B cell (primary cell): ENCODE data around the gene TTYH3. TPM values are rescaled to one million over a fixed set of nuclear protein-coding genes. Genes with fewer than 3 reads are reported as not detected.

Experiments
- ATAC-seq: fragments of 200-7000 bp; cut with Tn5 transposase; one replicate; pipeline ENCODE4 v1.10.0; 2021; ENCODE audit warnings: low read depth, mild to moderate bottlenecking, moderate number of reproducible peaks, moderate library complexity
- CTCF ChIA-PET: fragments of 350-600 bp; sonication (Branson Sonifier 250); formaldehyde crosslinking; loops from one replicate; lab custom pipeline; 2021; ENCODE audit warnings: antibody characterized with exemption, inconsistent platforms; lab: Charles Lee
- POLR2A ChIA-PET: fragments of 350-600 bp; sonication (Branson Sonifier 250); formaldehyde crosslinking; loops from one replicate; lab custom pipeline; 2021; ENCODE audit warnings: antibody characterized with exemption; lab: Charles Lee
- DNase-seq: peaks from one replicate; pipeline ENCODE4 v3.0.0; 2013
- H2AFZ ChIP-seq: 2 replicates; pipeline ENCODE4 v1.6.1; 2012; ENCODE audit warnings: mild to moderate bottlenecking, low read depth, low read length; ENCODE audit not compliant: insufficient read depth, poor library complexity, severe bottlenecking
- H3K27ac ChIP-seq, 2 donors: 1 replicate in 1 of 2; 2 replicates in 1 of 2; pipeline ENCODE4 v1.5.1; 2012 to 2013; ENCODE audit warnings: low read length in 2 of 2, mild to moderate bottlenecking in 2 of 2, moderate library complexity in 1 of 2
- H3K27me3 ChIP-seq, 4 experiments: fragments of 200-600 bp in 1 of 4; sonication (generic) in 1 of 4; replicated peaks in 1 of 4; 1 replicate in 2 of 4; 2 replicates in 2 of 4; pipeline versions ENCODE4 v1.6.1 to v1.7.0; 2013 to 2016; ENCODE audit warnings: low read length in 3 of 4, mild to moderate bottlenecking in 2 of 4, mixed read lengths in 1 of 4, moderate library complexity in 1 of 4; ENCODE audit not compliant: insufficient read depth in 4 of 4, control insufficient read depth in 3 of 4; ENCODE audit errors: control extremely low read depth in 1 of 4
- H3K36me3 ChIP-seq, 2 experiments: replicated peaks in 1 of 2; 1 replicate in 1 of 2; 2 replicates in 1 of 2; pipeline versions ENCODE4 v1.6.1 to v1.7.1; 2013; ENCODE audit warnings: low read length in 1 of 2; ENCODE audit not compliant: insufficient read depth in 2 of 2, control insufficient read depth in 1 of 2; ENCODE audit errors: control extremely low read depth in 1 of 2, extremely low read depth in 1 of 2
- H3K4me1 ChIP-seq, 2 donors: fragments of 200-600 bp in 1 of 2; sonication (generic) in 1 of 2; 1 replicate in 1 of 2; 2 replicates in 1 of 2; pipeline versions ENCODE4 v1.5.1 to v1.6.1; 2013 to 2017; ENCODE audit warnings: low read length in 2 of 2; ENCODE audit not compliant: control insufficient read depth in 2 of 2, insufficient read depth in 2 of 2
- H3K4me2 ChIP-seq: replicated peaks from 2 replicates; pipeline ENCODE3; 2012; ENCODE audit warnings: mild to moderate bottlenecking, low read depth, low read length; ENCODE audit not compliant: poor library complexity, severe bottlenecking
- H3K4me3 ChIP-seq, 5 experiments: fragments of 200-600 bp in 1 of 5; sonication (generic) in 1 of 5; 1 replicate in 3 of 5; 2 replicates in 2 of 5; pipeline versions ENCODE4 v1.5.1 to v1.7.0; 2011 to 2016; ENCODE audit warnings: low read length in 4 of 5, mild to moderate bottlenecking in 4 of 5, low read depth in 2 of 5, control low read depth in 1 of 5, moderate library complexity in 1 of 5; ENCODE audit not compliant: insufficient read depth in 1 of 5; ENCODE audit errors: control extremely low read depth in 1 of 5, extremely low read depth in 1 of 5
- H3K79me2 ChIP-seq: fragments of 200-600 bp; sonication (generic); one replicate; pipeline ENCODE4 v1.6.0; 2016; ENCODE audit warnings: low read length; ENCODE audit not compliant: control insufficient read depth, insufficient read depth
- H3K9ac ChIP-seq: fragments of 200-600 bp; sonication (generic); 2 replicates; pipeline ENCODE4 v1.6.1; 2017; ENCODE audit warnings: mild to moderate bottlenecking, low read length, moderate library complexity
- H3K9me3 ChIP-seq, 3 donors: one replicate each; pipeline versions ENCODE4 v1.6.1 to v1.7.1; 2013; ENCODE audit warnings: low read length in 2 of 3; ENCODE audit not compliant: control insufficient read depth in 2 of 3, insufficient read depth in 1 of 3; ENCODE audit errors: control extremely low read depth in 1 of 3
- H4K20me1 ChIP-seq: 2 replicates; pipeline ENCODE4 v1.6.0; 2012; ENCODE audit warnings: mild to moderate bottlenecking, low read length; ENCODE audit not compliant: insufficient read depth, control insufficient read depth, poor library complexity, severe bottlenecking
- H3K27ac Mint-ChIP-seq: one replicate; pipeline ENCODE4 v1.8.0; 2021; ENCODE audit warnings: mixed read lengths
- H3K27me3 Mint-ChIP-seq: one replicate; pipeline ENCODE4 v1.8.0; 2021; ENCODE audit warnings: mixed read lengths
- H3K4me1 Mint-ChIP-seq: one replicate; pipeline ENCODE4 v1.8.0; 2021; ENCODE audit warnings: mixed read lengths
- H3K4me3 Mint-ChIP-seq: one replicate; pipeline ENCODE4 v1.8.0; 2021; ENCODE audit warnings: mixed read lengths
- H3K9me3 Mint-ChIP-seq: one replicate; pipeline ENCODE4 v1.8.0; 2022; ENCODE audit warnings: mixed read lengths; ENCODE audit not compliant: insufficient read depth
- EZH2 ChIP-seq: IDR thresholded peaks from 2 replicates; pipeline ENCODE4 v1.6.1; 2012; ENCODE audit warnings: borderline replicate concordance, low read depth, mild to moderate bottlenecking, moderate library complexity, low read length; ENCODE audit not compliant: insufficient read depth, poor library complexity, severe bottlenecking
- WGBS: methylation state at CpG from one replicate; pipeline ENCODE4 v1.1.5; 2013; ENCODE audit warnings: missing lambda C conversion rate; ENCODE audit not compliant: insufficient coverage; 5-methylcytosine and 5-hydroxymethylcytosine counted together
- intact Hi-C: fragments of 100-400 bp; cut with micrococcal nuclease; formaldehyde crosslinking; loops from one replicate; pipeline ENCODE4 v1.10.0; 2022
- polyA plus RNA-seq: library from polyadenylated mRNA; depleted of rRNA; stranded (reverse); fragments of >200 nt; gene quantifications from 2 replicates; pipeline ENCODE4 v1.2.3, GENCODE V29; 2012
- total RNA-seq, 2 donors: library from RNA; stranded (reverse); fragments of 120-200 nt in 1 of 2; gene quantifications; 1 replicate in 1 of 2; 2 replicates in 1 of 2; pipeline versions ENCODE4 v1.2.3 to v1.2.4, GENCODE V29; 2013 to 2022
- TF ChIP-seq, protein P1 (sequence below): fragments of 200-600 bp; IDR thresholded peaks from one replicate; pipeline ENCODE4 v1.8.0; 2022; ENCODE audit warnings: antibody characterized with exemption, mild to moderate bottlenecking

The TTYH3 gene
- total and polyA plus RNA-seq, 2 donors (not counting 1 experiment from before 2014, with no cell fraction given), result 8.4 to 48.6 TPM

DNA sequence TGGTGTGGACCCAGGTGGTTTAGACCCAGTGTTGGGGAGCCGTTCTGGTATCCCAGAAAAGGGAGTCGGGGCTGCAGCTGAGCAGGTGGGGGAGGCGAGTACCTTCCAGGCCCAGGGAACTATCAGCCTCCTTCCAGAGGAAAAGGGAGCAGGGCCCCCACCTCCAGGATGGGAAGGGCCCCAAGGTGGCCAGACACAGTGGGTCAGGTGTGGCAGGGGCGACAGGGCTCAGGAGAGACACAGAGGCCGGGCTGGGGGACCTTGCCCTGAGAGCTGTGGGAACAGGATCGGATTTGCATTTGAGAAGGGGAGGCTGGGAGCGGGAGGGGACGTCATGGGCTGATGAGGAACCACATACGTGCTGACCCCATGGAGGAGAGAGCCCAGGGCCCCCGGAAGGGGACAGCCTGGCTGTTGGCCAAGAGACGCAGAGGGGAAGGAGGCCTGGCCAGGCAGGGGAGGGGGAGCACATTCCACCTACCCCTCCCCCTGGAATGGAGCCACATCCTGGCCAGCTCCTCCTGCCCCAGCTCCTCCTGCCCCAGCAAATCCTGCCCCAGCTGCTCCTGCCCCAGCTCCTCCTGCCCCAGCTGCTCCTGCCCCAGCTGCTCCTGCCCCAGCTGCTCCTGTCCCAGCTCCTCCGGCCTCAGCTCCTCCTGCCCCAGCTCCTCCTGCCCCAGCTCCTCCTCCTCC, 9.7 kb upstream of the TTYH3 start:
- Histone ChIP-seq H3K4me2 (no peak overlapping the region), H3K9ac (no peak overlapping the region), H3K9me3 (no peaks in the 10 kb centered on the region), H3K4me3 (no peak overlapping the region), H3K27ac (no peak overlapping the region), H2AFZ (no peak overlapping the region), H3K27me3 (peaks cover 0 to 9% (median 0%) of the 10 kb centered on the region in 4 experiments), H3K79me2 (no peaks in the 10 kb centered on the region), H3K4me1 (no peaks in the 10 kb centered on the region), H3K36me3 (no peaks in the 10 kb centered on the region), H4K20me1 (no peaks in the 10 kb centered on the region)
- Mint-ChIP-seq H3K27me3 (no peaks in the 10 kb centered on the region), H3K9me3 (no peaks in the 10 kb centered on the region), H3K4me3 (no peak overlapping the region), H3K4me1 (no peaks in the 10 kb centered on the region), H3K27ac (no peak overlapping the region)
- intact Hi-C loops, result no loop called here
- CTCF ChIA-PET, result no interaction called here
- WGBS, result 80% methylated on average over 9 of the region's 12 CpGs
- ATAC-seq (no peak), DNase-seq (no peak)
- TF ChIP-seq EZH2, result no peak
- TF ChIP-seq, protein P1, sequence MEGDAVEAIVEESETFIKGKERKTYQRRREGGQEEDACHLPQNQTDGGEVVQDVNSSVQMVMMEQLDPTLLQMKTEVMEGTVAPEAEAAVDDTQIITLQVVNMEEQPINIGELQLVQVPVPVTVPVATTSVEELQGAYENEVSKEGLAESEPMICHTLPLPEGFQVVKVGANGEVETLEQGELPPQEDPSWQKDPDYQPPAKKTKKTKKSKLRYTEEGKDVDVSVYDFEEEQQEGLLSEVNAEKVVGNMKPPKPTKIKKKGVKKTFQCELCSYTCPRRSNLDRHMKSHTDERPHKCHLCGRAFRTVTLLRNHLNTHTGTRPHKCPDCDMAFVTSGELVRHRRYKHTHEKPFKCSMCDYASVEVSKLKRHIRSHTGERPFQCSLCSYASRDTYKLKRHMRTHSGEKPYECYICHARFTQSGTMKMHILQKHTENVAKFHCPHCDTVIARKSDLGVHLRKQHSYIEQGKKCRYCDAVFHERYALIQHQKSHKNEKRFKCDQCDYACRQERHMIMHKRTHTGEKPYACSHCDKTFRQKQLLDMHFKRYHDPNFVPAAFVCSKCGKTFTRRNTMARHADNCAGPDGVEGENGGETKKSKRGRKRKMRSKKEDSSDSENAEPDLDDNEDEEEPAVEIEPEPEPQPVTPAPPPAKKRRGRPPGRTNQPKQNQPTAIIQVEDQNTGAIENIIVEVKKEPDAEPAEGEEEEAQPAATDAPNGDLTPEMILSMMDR, result no peak
- POLR2A ChIA-PET, result no interaction called here

DNA sequence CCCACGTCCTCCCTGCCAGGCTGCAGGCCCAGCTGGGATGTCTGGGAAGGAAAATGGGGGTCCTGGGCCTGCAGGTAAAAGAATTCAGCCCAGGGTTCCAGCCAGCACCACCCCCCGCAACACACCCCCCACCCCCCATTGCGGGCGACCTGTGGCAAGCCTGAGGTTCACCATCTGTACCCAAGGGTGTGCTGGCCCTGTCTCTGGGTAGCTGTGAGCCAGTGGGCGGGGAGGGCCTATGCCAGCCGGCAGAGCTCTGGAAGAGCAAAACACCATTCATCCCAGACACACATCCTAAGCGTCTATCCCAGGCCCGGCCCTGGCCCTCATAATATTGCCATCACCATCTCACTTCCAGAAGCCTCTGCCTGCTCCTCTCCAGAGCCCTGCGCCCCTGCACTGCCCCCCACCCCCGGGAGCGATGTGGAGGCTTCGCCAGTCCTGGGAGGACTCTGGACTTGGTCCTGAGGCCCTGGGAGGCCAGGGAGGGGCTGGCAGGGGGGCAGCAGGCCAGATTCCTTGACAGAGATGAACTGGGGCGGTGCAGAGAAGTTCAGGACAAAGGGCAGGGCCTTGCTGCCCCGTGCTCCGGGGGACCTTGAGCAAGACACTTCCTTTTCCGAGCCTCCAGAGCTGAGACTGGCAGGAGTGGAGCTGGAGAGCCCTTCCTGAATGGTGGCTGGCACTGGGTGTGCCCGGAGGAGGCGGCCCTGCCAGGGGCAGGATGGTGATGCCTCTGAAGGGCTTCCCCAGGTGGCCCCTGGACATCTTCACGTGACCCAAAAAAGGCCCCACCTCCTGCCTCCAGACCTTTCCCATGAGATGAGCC, 8.7 kb upstream of the TTYH3 start:
- Histone ChIP-seq H2AFZ (no peak overlapping the region), H3K27me3 (peaks cover 0 to 10% (median 0%) of the 10 kb centered on the region in 4 experiments), H3K27ac (no peak overlapping the region), H3K9ac (no peak overlapping the region), H3K4me3 (no peak overlapping the region), H3K4me1 (no peaks in the 10 kb centered on the region), H3K36me3 (no peaks in the 10 kb centered on the region), H3K4me2 (no peak overlapping the region), H3K79me2 (no peaks in the 10 kb centered on the region), H4K20me1 (no peaks in the 10 kb centered on the region), H3K9me3 (no peaks in the 10 kb centered on the region)
- ATAC-seq (no peak), DNase-seq (no peak)
- intact Hi-C loops, result no loop called here
- H3K27ac Mint-ChIP-seq, result no peak overlapping the region
- WGBS, result 65% methylated on average over 10 of the region's 19 CpGs
- H3K4me3 Mint-ChIP-seq, result no peak overlapping the region
- CTCF ChIA-PET, result no interaction called here
- H3K27me3 Mint-ChIP-seq, result no peaks in the 10 kb centered on the region
- no peaks in the 10 kb centered on the region for H3K4me1 Mint-ChIP-seq
- POLR2A ChIA-PET, result no interaction called here
- no peaks in the 10 kb centered on the region for H3K9me3 Mint-ChIP-seq
- TF ChIP-seq, protein P1, result no peak
- TF ChIP-seq EZH2, result no peak
